HG03354 (cell line): ENCODE data around the gene C16orf78.

Source experiments
- ATAC-seq: cut with Tn5 transposase; IDR thresholded peaks from one replicate; pipeline ENCODE4 v1.9.1; 2021; ENCODE audit warnings: mild to moderate bottlenecking; ENCODE audit not compliant: unreplicated experiment, poor library complexity, severe bottlenecking

C16orf78 gene

GRCh38 chr16:49419862-49420261, 46.3 kb downstream of the C16orf78 start:
- ATAC-seq: no peak

GRCh38 chr16:49422896-49423295, 49.3 kb downstream of the C16orf78 start:
- no peak for ATAC-seq

DNA sequence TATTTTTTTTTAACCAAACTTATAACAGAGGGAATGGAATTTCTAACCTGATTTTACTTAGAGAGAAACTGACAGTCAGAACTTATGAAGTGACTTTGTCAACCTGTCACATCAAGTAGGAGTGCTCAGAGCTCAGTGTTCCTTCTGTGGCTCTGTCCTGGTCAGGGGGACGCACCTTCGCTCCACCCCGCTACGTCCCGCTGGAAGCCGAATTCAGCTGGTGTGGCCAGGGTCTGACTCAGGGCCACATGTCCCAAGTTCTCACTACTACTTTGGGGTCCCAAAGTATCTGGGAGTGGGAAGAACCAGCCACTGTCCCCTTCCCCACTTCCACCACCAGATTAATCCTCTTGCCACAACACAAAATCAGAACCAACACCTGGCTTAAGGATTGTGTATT, 51.4 kb downstream of the C16orf78 start:
- ATAC-seq: no peak

DNA sequence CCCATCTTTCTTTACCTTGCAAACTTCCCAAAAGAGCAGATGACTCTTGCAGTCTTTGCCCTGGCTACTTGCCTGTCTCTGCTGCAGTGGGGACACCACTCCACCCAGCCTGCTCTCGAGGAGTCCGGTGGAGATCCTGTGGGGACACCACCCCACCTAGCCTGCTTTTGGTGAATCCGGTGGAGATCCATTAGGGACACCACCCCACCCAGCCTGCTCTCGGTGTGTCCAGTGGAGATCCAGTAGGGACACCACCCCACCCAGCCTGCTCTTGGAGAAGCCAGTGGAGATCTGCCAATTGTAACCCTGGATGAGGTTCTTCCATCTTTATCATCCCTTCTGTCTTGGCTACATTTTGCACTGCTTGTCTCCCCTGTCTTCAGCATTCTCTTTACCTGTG, 54.2 kb downstream of the C16orf78 start:
- no peak for ATAC-seq

DNA sequence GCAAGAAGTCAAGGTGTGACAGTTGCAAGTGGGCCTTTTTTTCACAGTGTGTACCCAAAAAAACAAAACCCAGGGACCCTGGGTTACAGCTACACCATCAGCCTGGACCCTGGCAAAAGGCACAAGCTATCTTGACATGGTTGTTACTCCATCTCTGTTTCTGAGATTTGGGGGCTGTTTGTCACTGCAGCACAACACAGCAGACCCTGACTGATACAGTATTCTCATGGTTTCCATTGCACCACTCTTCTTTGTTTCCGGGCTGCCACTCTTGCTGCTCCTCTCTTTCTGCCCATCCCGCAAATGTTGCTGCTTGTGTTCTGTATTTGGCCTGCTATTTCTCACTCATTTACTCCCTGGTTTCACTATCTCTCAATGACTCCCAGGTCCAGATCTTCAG, 55.2 kb downstream of the C16orf78 start:
- no peak for ATAC-seq

DNA sequence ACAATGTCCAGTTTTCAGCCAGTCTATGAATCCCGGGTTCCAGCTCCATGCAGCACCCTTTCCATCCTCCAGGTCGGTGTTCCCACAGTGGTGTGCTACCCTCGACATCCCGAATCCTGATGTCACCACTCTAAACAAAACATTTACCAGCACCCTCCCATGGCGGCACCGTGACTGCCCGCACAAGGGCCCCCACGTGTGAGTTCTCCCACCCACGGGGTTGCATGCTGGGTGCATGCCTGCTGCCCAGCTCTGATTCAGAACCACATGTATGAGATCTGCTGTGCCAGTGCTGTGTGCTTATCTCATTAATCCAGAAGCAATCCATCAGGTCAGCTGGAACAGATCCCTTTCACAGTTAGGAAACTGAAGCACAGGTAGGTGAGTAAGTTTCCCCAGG, 57.4 kb downstream of the C16orf78 start:
- ATAC-seq: no peak

GRCh38 chr16:49431591-49432290, 58.1 kb downstream of the C16orf78 start:
- ATAC-seq: no peak

DNA sequence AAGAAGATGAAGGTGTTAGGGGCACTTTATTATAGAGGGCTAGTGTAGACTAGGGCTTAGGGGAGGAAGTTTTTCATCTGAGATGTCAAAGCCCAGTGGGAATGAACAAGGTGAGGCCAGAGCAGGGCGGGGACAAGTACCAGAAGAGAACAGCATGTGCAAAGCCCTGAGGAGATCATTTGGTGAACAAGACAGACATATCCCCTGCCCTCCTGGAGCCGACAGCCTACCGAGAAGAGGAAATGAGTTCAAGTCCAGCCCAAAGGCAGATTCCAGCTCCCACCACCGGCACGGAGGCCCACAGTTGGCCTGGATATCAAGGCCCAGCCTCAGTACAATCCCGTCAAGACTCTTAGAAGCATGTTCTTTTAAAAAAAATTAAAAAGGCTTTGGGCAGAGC, 61.1 kb downstream of the C16orf78 start:
- no peak for ATAC-seq

- no peak for ATAC-seq
These were observed 62.6 kb downstream of the C16orf78 start for GRCh38 chr16:49436181-49436580.

- ATAC-seq: no peak
These were observed 63.7 kb downstream of the C16orf78 start for GRCh38 chr16:49437344-49437743.

- no peak for ATAC-seq
These were observed 65.4 kb downstream of the C16orf78 start for GRCh38 chr16:49439050-49439449.

DNA sequence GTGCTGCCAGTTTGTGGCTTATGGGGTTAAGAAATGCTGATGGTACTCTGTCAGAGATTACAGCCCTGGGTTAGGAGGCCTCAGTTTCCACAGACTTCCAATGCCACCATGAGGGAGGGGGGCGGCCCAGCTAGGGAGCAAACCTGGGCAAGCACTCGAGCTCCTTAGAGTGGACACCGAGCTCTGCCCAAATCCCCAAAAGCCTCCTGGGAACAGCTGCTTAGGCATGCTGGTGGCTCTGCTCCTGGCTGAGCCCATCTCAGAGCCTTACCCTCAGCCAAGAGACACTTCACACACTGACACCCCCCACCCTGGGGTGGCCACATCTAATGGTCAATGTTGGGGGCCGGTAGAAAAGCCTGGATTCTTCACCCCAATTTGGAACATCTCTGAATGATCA, 66.1 kb downstream of the C16orf78 start:
- no peak for ATAC-seq

DNA sequence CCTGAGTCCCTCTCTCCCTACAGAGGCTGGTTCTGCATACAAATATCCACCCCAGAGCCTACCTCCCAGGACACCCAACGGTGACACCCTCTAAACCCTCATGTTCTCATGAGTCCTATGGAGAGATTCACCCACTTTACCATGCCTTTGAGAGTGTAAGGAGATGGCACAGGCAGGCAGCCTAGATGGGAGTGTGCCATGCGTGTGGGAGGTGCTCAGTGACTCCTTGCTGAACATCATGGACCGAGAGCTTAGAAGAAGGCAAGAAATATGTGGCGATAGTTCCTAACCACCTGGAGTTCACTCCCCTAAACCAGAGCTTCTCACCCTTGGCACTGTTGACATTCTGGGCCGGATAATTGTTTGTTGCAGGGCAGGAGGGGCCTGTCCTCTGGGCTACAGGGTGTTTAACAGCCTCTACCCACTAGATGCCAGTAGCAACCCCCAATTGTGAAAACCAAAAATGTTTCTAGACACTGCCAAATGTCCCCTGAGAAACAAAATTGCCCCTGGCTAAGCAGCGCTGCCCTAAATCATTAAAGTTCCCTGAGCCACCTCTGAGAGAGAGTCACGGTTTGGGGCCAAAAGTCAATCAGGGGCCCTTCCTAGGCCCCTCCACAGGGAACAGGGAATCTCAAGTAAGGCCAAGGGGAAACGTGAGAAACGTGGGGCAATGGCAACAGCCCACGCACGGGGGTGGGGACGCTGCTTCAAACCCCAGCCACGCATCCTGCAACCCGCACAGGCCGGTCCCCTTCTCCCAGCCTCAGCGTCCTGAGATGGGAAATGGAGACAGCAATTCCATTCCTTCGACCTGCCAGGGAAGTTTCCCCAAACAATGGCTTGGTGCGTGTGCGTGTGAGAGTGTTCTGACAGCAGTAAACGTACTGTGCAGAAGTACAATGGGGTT, 66.8 kb downstream of the C16orf78 start:
- no peak for ATAC-seq

DNA sequence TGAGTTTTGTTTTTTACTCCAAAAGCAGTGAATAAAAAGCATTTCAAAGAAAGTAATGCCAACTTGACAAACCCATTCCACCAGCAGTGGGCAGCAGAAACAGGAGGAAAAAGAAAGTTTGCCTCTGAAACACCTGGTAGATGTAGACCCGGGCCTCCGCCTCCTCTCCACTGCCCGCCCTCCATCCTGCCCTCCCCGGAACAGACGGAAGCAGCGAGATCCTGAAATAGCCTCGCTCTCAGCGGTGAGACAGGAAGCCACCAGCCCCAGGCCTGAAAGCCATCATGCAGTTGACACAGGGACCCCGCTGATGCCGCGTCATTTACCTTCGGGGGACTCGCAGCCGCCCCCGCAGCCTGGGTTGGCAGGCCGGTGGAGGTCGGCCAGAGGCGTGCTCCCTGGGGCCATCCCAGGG, 67.8 kb downstream of the C16orf78 start:
- ATAC-seq: peak; percentile 99

- ATAC-seq: no peak
These were observed 69.2 kb downstream of the C16orf78 start for GRCh38 chr16:49442805-49443204.

GRCh38 chr16:49443576-49443975, 70.0 kb downstream of the C16orf78 start:
- ATAC-seq: no peak

- no peak for ATAC-seq
These were observed 73.2 kb downstream of the C16orf78 start for GRCh38 chr16:49446805-49447204.
